K562 (cell line): ENCODE measurements around the gene GUF1. TPM values are rescaled to one million over a fixed set of nuclear protein-coding genes. Genes with fewer than 3 reads are reported as not detected.

Experiments used
- ARID1B ChIP-seq: fragments of 450-650 bp; IDR thresholded peaks from 2 replicates; pipeline ENCODE4 v1.6.1; 2016; ENCODE audit warnings: antibody characterized with exemption, mild to moderate bottlenecking, inconsistent platforms
- ASH1L ChIP-seq: fragments of 450-650 bp; IDR thresholded peaks from 2 replicates; pipeline ENCODE4 v1.6.1; 2018; ENCODE audit warnings: borderline replicate concordance, mild to moderate bottlenecking, low read depth; ENCODE audit not compliant: partially characterized antibody
- ETV1 ChIP-seq: fragments of 450-650 bp; conservative IDR thresholded peaks from 2 replicates; pipeline ENCODE4 v1.6.1; 2016; ENCODE audit warnings: missing genetic modification characterization, control low read depth, low read depth, missing compliant biosample characterization
- HLTF ChIP-seq: fragments of 450-650 bp; IDR thresholded peaks from 2 replicates; pipeline ENCODE4 v1.6.1; 2016
- HMG20A ChIP-seq: fragments of 450-650 bp; formaldehyde crosslinking; conservative IDR thresholded peaks from 2 replicates; pipeline ENCODE4 v1.4.0; 2020; ENCODE audit warnings: mild to moderate bottlenecking, mixed read lengths
- ILK ChIP-seq: fragments of 450-650 bp; IDR thresholded peaks from 2 replicates; pipeline ENCODE4 v1.6.1; 2016; ENCODE audit warnings: missing genetic modification characterization, low read depth, mild to moderate bottlenecking, missing compliant biosample characterization, moderate library complexity, borderline replicate concordance
- NCOA2 ChIP-seq, 2 experiments: fragments of 450-650 bp; IDR thresholded peaks; 2 replicates each; pipeline ENCODE4 v1.6.1; 2018; ENCODE audit warnings: mild to moderate bottlenecking in 2 of 2, moderate library complexity in 1 of 2; ENCODE audit not compliant: partially characterized antibody in 2 of 2
- NCOA4 ChIP-seq: fragments of 450-650 bp; IDR thresholded peaks from 2 replicates; pipeline ENCODE4 v1.6.1; 2018; ENCODE audit warnings: mild to moderate bottlenecking; ENCODE audit not compliant: partially characterized antibody
- RBM22 ChIP-seq: fragments of 200-400 bp; formaldehyde crosslinking; IDR thresholded peaks from 2 replicates; pipeline ENCODE4 v1.6.1; 2018; ENCODE audit warnings: low read length, low read depth; ENCODE audit not compliant: poor library complexity, severe bottlenecking
- SIRT6 ChIP-seq: IDR thresholded peaks from one replicate; pipeline ENCODE4 v1.6.1; 2012; ENCODE audit warnings: low read depth, mild to moderate bottlenecking, control low read depth, inconsistent platforms, low read length, moderate library complexity
- YY1 ChIP-seq, 3 experiments: IDR thresholded peaks; 2 replicates each; pipeline ENCODE4 v1.6.1; 2011; ENCODE audit warnings: low read length in 2 of 3, mild to moderate bottlenecking in 2 of 3, moderate library complexity in 2 of 3, borderline replicate concordance in 1 of 3, control low read depth in 1 of 3, low read depth in 1 of 3; ENCODE audit not compliant: insufficient read depth in 3 of 3, insufficient replicate concordance in 2 of 3, control insufficient read depth in 1 of 3, insufficient read length in 1 of 3; ENCODE audit errors: extremely low read depth in 1 of 3
- ZBTB1 ChIP-seq: sonication (generic); formaldehyde crosslinking; IDR thresholded peaks from 2 replicates; pipeline ENCODE4 v1.8.1; 2023; ENCODE audit warnings: missing genetic modification reagents, low read depth, mild to moderate bottlenecking, borderline replicate concordance
- ZKSCAN1 ChIP-seq: fragments of 150-350 bp; IDR thresholded peaks from 2 replicates; pipeline ENCODE4 v1.6.1; 2016; ENCODE audit warnings: low read depth, low read length
- ZNF121 ChIP-seq: sonication (generic); formaldehyde crosslinking; conservative IDR thresholded peaks from 2 replicates; pipeline ENCODE4 v1.8.0; 2022; ENCODE audit warnings: missing genetic modification reagents
- ZNF174 ChIP-seq: fragments of 250-450 bp; sonication (Bioruptor Pico); IDR thresholded peaks from 2 replicates; pipeline ENCODE4 v1.4.0; 2020; ENCODE audit warnings: mild to moderate bottlenecking
- ZNF232 ChIP-seq: sonication (generic); formaldehyde crosslinking; IDR thresholded peaks from 2 replicates; pipeline ENCODE4 v1.8.0; 2022; ENCODE audit warnings: mild to moderate bottlenecking, missing genetic modification reagents
- ZNF280A ChIP-seq: fragments of 450-650 bp; IDR thresholded peaks from 2 replicates; pipeline ENCODE4 v1.6.1; 2018; ENCODE audit warnings: mild to moderate bottlenecking, low read depth; ENCODE audit not compliant: partially characterized antibody
- ZNF695 ChIP-seq: fragments of 450-650 bp; formaldehyde crosslinking; IDR thresholded peaks from 2 replicates; pipeline ENCODE4 v1.4.0; 2020; ENCODE audit warnings: mild to moderate bottlenecking, moderate library complexity
- polyA plus RNA-seq, 8 experiments: library from polyadenylated mRNA; depleted of rRNA in 4 of 8; stranded (reverse) in 5 of 8; unstranded in 3 of 8; fragments of >200 nt; fragmentation: Nextera tagmentation in 2 of 8; fragmentation: Illumina TruSeq in 1 of 8; extraction: Ambion mirVana in 2 of 8; extraction: Trizol in 1 of 8; gene quantifications; 2 replicates each; pipeline versions ENCODE4 v1.2.1 to v1.2.3, GENCODE V29; 2011 to 2014; ENCODE audit warnings: inconsistent platforms in 1 of 8, missing spikeins in 1 of 8
- total RNA-seq, 7 experiments: library from RNA; depleted of rRNA in 6 of 7; stranded (reverse); fragments of >200 nt in 6 of 7; fragmentation: Illumina TruSeq in 2 of 7; extraction: Trizol in 2 of 7; gene quantifications; 2 replicates each; pipeline versions ENCODE4 v1.2.1 to v1.2.3, GENCODE V29; 2011 to 2021; ENCODE audit warnings: low replicate concordance in 1 of 7
- TF ChIP-seq, protein P1 (sequence below): fragments of 250-450 bp; sonication (Bioruptor Pico); IDR thresholded peaks from 2 replicates; pipeline ENCODE4 v1.5.0; 2021; ENCODE audit warnings: mild to moderate bottlenecking, borderline replicate concordance
- TF ChIP-seq, protein P2 (sequence below): fragments of 150-350 bp; conservative IDR thresholded peaks from 2 replicates; pipeline ENCODE4 v1.6.1; 2014; ENCODE audit warnings: low read length

Gene GUF1
- total and polyA plus RNA-seq, 9 of the 15 experiments (the other 6 are each of a cell fraction or from before 2014, with no cell fraction given): 8.1 to 47.5 (median 25.0) TPM

DNA sequence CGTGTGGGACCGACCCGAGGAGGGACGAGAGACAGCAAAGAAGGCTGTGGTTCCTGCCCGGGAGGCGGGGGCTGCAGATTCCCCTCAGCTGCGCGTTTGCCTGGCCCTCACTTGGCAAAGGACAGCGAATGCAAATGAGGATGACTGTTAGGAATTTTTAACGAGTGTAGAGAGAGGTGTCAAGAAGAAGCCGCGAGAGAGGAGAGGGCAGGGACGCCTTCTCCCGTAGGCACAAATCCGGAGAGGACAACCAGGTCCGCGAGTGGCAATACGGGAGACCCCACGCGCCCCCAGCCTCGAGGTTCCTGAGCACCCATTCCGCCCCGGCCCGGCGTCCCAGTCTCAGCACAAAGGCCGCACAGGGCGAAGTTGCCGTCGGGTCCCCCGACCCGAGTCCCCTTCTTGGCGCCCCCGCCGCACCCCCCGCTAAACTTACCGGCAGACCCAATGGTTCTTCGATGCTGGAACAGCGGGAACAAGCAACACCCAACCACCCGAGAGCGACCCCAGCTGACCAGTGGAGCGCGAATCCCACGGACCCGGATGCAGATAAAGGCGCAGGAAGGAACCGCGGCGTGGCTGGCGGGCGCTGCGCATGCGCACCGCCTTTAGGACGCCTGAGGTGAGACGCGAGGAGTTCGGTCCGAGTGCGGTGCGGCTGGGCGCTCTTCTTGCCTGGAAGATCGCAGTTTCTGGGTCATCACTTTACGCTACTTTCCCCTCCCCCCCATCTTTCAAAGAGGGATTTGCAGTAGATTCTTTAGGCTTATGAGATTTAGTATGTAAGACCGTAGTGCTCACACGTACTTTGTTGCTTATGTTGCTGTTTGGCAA, 48.0 kb downstream of the GUF1 start, which contains the start of gene GNPDA2 (continued):
- no peak for TF ChIP-seq ZNF232 (CRISPR knock-in tag)
- TF ChIP-seq ZNF695 (CRISPR knock-in tag): no peak
- TF ChIP-seq ZNF174 (CRISPR knock-in tag): no peak
- peak in 1 of 3 experiments; percentile 50 for TF ChIP-seq YY1 (IDR thresholded peaks at IDR 0.05; ENCODE audit: borderline replicate concordance in 1 of 3, control insufficient read depth in 1 of 3, extremely low read depth in 1 of 3, insufficient read depth in 3 of 3, insufficient read length in 1 of 3, insufficient replicate concordance in 2 of 3, low read depth in 1 of 3, low read length in 2 of 3)
- no peak for TF ChIP-seq NCOA2 (IDR thresholded peaks at IDR 0.05; ENCODE audit: partially characterized antibody in 2 of 2)
- TF ChIP-seq ZBTB1: no peak
- TF ChIP-seq, protein P1, sequence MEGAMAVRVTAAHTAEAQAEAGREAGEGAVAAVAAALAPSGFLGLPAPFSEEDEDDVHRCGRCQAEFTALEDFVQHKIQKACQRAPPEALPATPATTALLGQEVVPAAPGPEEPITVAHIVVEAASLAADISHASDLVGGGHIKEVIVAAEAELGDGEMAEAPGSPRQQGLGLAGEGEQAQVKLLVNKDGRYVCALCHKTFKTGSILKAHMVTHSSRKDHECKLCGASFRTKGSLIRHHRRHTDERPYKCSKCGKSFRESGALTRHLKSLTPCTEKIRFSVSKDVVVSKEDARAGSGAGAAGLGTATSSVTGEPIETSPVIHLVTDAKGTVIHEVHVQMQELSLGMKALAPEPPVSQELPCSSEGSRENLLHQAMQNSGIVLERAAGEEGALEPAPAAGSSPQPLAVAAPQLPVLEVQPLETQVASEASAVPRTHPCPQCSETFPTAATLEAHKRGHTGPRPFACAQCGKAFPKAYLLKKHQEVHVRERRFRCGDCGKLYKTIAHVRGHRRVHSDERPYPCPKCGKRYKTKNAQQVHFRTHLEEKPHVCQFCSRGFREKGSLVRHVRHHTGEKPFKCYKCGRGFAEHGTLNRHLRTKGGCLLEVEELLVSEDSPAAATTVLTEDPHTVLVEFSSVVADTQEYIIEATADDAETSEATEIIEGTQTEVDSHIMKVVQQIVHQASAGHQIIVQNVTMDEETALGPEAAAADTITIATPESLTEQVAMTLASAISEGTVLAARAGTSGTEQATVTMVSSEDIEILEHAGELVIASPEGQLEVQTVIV: no peak
- peak; percentile 60 for TF ChIP-seq ETV1
- TF ChIP-seq, protein P2, sequence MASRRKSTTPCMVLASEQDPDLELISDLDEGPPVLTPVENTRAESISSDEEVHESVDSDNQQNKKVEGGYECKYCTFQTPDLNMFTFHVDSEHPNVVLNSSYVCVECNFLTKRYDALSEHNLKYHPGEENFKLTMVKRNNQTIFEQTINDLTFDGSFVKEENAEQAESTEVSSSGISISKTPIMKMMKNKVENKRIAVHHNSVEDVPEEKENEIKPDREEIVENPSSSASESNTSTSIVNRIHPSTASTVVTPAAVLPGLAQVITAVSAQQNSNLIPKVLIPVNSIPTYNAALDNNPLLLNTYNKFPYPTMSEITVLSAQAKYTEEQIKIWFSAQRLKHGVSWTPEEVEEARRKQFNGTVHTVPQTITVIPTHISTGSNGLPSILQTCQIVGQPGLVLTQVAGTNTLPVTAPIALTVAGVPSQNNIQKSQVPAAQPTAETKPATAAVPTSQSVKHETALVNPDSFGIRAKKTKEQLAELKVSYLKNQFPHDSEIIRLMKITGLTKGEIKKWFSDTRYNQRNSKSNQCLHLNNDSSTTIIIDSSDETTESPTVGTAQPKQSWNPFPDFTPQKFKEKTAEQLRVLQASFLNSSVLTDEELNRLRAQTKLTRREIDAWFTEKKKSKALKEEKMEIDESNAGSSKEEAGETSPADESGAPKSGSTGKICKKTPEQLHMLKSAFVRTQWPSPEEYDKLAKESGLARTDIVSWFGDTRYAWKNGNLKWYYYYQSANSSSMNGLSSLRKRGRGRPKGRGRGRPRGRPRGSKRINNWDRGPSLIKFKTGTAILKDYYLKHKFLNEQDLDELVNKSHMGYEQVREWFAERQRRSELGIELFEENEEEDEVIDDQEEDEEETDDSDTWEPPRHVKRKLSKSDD: no peak
- TF ChIP-seq RBM22: no peak
- TF ChIP-seq SIRT6: no peak
- no peak for TF ChIP-seq HMG20A (CRISPR knock-in tag)
- no peak for TF ChIP-seq ARID1B
- TF ChIP-seq ASH1L: no peak
- no peak for TF ChIP-seq ZNF121 (CRISPR knock-in tag)
- TF ChIP-seq HLTF: no peak
- no peak for TF ChIP-seq ILK
- TF ChIP-seq NCOA4: no peak
- no peak for TF ChIP-seq ZKSCAN1
- no peak for TF ChIP-seq ZNF280A
